ENCODE measurements around the gene FAM149B1.

DNA sequence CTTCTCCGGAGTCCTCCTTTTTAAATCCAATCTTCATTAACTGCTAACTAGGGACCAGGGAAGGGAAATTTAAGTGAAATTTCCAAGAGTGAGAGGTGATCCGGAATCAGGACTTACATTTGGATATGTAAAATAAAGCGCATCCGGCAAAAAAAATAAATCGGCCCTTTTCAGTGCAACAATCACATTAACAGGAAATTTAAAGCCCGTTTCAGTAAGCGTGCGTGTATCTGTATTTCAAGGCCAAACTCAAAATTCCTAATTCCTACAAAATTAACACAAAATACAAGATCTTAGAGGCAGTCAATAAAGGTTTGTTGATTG, 78.4 kb downstream of the FAM149B1 start:
- TF ChIP-seq, protein P1, sequence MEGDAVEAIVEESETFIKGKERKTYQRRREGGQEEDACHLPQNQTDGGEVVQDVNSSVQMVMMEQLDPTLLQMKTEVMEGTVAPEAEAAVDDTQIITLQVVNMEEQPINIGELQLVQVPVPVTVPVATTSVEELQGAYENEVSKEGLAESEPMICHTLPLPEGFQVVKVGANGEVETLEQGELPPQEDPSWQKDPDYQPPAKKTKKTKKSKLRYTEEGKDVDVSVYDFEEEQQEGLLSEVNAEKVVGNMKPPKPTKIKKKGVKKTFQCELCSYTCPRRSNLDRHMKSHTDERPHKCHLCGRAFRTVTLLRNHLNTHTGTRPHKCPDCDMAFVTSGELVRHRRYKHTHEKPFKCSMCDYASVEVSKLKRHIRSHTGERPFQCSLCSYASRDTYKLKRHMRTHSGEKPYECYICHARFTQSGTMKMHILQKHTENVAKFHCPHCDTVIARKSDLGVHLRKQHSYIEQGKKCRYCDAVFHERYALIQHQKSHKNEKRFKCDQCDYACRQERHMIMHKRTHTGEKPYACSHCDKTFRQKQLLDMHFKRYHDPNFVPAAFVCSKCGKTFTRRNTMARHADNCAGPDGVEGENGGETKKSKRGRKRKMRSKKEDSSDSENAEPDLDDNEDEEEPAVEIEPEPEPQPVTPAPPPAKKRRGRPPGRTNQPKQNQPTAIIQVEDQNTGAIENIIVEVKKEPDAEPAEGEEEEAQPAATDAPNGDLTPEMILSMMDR (optimal IDR thresholded peaks at IDR 0.05 in 1 of 3, IDR thresholded peaks at IDR 0.05 in 1 of 3, conservative IDR thresholded peaks at IDR 0.05 in 1 of 3; ENCODE audit: extremely low read depth in 1 of 3, insufficient read depth in 2 of 3, low read length in 3 of 3), result no peak
- TF ChIP-seq EZH2 (IDR thresholded peaks at IDR 0.05; ENCODE audit: low read length), result no peak

Data from keratinocyte (primary cell).